IPS-NIHi11 (cell line): Measurements from ENCODE around the gene SMIM1.

Experiments used
- DNase-seq: peaks from one replicate; pipeline ENCODE4 v3.0.0; 2012; ENCODE audit warnings: mixed read lengths, low spot score

The SMIM1 gene

GRCh38 chr1:3777078-3777547 lies 4.6 kb downstream of the SMIM1 start:
- DNase-seq, result no peak

- no peak for DNase-seq
Measured at GRCh38 chr1:3777647-3778589, 5.4 kb downstream of the SMIM1 start.

- no peak for DNase-seq
Measured at GRCh38 chr1:3778590-3779264, 6.2 kb downstream of the SMIM1 start.

- no peak for DNase-seq
Measured at GRCh38 chr1:3779265-3779911, 6.8 kb downstream of the SMIM1 start.

- no peak for DNase-seq
Measured at GRCh38 chr1:3779912-3780416, 7.4 kb downstream of the SMIM1 start.

GRCh38 chr1:3780901-3781300 lies 8.4 kb downstream of the SMIM1 start:
- no peak for DNase-seq

GRCh38 chr1:3783651-3784474 lies 11.3 kb downstream of the SMIM1 start:
- no peak for DNase-seq

GRCh38 chr1:3785045-3785444 lies 12.5 kb downstream of the SMIM1 start:
- DNase-seq, result no peak

- DNase-seq, result peak; percentile 79
Measured at GRCh38 chr1:3785456-3786157, 13.1 kb downstream of the SMIM1 start.

GRCh38 chr1:3786468-3787348 lies 14.2 kb downstream of the SMIM1 start:
- DNase-seq, result no peak

GRCh38 chr1:3787349-3787715 lies 14.8 kb downstream of the SMIM1 start:
- DNase-seq, result no peak

GRCh38 chr1:3787745-3788605 lies 15.4 kb downstream of the SMIM1 start:
- DNase-seq, result no peak

- DNase-seq, result no peak
Measured at GRCh38 chr1:3788756-3789420, 16.3 kb downstream of the SMIM1 start.

- no peak for DNase-seq
Measured at GRCh38 chr1:3789421-3790300, 17.1 kb downstream of the SMIM1 start.

GRCh38 chr1:3790500-3790923 lies 18.0 kb downstream of the SMIM1 start:
- no peak for DNase-seq

- no peak for DNase-seq
Measured at GRCh38 chr1:3790952-3791351, 18.4 kb downstream of the SMIM1 start.

GRCh38 chr1:3795453-3796214 lies 23.1 kb downstream of the SMIM1 start:
- DNase-seq, result no peak
